T-helper 2 cell treated with Interferon-gamma antibody and Interleukin-4, amounts not matched to agents 100 ng/mL and 5 ng/mL, for 36 hours (primary cell): ENCODE measurements around the gene FNDC3B. TPM values are rescaled to one million over a fixed set of nuclear protein-coding genes. Genes with fewer than 3 reads are reported as not detected.

Source experiments
- intact Hi-C: fragments of 100-400 bp; cut with micrococcal nuclease; formaldehyde crosslinking; loops from one replicate; pipeline ENCODE4 v1.15.1; 2023
- total RNA-seq: library from RNA; stranded (reverse); gene quantifications from 2 replicates; pipeline ENCODE4 v1.2.3, GENCODE V29; 2022

FNDC3B gene
- total RNA-seq, 1 donor from 2014 or later: 16.6 TPM

DNA sequence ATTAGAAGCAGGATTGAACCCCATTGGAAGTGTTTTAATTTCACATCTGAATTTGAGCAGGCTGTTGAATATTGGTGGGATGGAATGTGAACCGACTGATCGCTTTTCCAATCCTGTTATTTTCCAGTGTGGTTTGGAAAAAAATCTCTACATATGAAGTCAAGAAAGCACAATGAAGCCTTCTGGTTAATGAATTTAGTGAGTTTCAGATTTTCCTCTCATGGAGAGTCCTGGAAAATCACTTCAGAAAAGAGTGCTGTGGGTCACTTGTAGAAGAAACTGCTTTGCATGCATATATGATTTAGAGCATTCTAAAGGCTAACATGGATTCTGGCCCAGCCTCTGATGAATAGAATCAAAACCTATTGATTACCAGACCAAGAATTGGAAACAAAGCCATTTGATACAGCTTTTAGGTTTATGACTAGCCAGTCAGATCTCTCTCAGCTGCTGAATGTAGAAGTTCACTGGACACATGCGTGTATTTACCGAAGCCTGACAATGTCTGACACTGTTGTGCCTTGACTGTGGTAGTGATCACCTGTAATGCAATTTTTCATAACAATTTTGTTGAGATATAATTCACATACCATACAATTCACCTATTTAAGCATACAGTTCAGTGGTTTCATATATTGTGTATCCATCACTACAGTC, 121.9 kb downstream of the FNDC3B start:
- intact Hi-C loops: no loop called here

DNA sequence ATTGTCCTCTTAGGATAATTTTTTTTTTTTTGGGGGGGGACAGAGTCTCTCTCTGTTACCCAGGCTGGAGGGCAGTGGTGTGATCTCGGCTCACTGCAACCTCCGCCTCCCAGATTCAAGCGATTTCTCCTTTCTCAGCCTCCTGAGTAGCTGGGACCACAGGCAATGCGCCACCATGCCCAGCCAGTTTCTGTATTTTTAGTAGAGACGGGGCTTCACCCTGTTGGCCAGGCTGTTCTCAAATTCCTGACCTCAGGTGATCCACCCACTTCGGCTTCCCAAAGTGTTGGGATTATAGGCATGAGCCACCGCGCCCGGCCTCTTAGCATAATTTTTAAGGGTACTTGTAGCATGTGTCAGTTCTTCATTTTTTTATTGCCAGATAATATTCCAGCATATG, 122.6 kb downstream of the FNDC3B start:
- intact Hi-C loops: no loop called here

- intact Hi-C loops: no loop called here
These were observed 123.9 kb downstream of the FNDC3B start for GRCh38 chr3:172163320-172163719.

DNA sequence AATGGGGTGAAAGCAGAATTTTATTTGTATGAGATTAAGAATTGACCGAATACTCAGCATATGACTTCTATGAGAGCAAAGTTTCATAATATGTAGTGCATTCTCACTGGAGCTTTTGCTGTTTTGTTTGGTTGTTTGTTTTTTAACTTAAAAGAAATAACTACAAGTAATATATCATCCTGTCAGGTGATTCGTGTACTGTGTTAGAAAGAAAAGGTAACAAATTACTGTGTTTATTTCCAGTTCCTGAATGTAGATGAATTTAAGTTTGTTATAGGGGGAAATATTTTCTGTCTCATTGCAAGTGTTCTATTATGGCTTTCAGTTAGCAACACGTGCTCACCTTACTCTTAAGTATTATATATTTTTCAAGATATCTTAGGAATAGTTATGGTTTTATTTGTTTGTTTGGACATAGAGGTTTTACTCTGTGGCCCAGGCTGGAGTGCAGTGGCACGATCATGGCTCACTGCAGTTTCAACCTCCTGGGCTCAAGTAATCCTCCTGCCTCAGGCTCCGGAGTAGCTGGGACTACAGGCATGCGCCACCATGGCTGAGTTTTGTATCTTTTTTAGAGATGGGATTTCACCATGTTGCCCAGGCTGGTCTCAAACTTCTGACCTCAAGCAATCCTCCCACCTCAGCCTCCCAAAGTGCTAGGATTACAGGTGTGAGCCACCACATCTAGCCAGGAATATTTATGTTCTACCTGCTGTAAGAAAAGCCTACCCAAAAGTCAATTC, 125.4 kb downstream of the FNDC3B start:
- intact Hi-C loops: no loop called here

- intact Hi-C loops: no loop called here
These were observed 126.9 kb downstream of the FNDC3B start for GRCh38 chr3:172166261-172166660.

- intact Hi-C loops: no loop called here
These were observed 127.5 kb downstream of the FNDC3B start for GRCh38 chr3:172166890-172167289.

- intact Hi-C loops: no loop called here
These were observed 128.7 kb downstream of the FNDC3B start for GRCh38 chr3:172167892-172168648.

DNA sequence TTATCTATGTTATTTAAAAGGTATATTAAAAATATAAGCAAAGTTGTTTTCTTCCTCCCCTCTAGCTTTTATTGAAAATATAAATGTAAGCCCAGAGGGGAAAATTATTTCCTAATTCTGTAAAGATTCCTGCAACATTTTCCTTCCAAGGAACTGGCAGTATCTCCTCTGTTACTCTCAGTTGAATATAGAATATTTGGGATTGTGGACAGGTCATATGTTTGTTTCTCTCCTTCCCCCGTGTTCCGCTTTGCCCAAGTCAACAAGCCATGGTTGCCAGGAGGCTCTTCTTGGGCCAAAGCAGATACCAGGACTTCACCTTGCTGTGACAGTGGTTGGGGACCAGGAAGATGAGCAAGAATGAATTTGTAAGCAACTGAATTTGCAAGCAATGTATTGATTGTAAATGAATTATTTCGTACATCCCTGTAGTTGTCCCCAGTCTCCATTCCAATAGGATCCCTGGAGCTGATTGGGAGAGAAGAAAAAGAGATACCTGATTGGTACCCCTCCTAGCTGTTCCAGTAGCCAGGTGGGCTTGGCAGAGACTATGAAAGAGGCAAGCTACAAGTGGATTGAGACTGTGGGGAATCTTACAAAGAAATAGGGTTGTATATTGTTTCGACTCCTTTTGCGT, 130.8 kb downstream of the FNDC3B start:
- intact Hi-C loops: no loop called here

DNA sequence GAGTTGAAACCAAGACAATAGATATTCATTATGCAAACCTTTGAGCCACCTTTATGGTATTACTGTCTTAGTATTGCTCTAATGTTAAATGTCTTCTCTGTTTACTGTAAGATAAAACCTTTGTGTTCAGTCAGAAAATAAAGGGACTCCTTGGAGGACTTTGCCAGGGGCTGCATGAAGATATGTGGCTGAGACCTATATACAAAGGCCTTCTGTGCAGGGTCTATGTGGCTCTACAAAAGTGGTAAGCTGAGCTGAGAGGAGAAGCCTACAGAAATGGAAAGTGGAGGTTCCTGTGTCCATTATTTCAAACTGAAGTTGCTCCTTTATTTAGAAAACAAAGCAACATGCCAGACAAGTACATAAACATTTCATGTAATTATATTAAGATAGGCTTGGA, 131.5 kb downstream of the FNDC3B start:
- intact Hi-C loops: no loop called here

DNA sequence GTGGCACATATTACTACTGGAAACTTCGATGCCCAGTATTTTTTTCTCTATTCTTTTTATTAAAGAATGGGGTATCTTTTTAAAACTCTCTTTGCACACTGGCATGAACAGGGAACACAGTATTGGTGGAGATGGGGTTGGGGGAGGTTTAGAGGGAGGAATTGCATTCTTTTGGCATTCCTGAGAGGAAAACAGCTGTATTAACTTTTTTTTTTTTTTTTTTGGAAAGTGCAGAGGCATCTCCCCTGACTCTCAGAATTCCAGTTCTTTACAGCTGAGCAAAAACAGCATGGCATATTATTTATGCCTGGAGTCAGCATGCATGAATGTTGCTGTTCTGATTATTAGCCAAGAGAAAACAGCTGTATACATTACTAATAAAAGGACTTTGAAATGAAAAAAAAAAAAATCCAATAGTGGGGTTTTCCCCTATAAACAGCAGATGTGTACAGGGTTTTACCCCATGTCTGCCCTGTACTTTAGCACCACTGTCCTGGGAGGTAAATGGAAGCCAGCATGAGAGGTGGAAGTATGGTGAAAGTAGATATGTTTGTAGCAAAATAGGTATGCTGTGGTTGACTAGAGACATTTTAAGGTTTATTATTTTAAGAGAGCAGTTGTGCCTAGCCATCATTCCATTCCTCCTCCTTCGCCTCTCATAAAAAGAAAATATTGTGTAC, 132.2 kb downstream of the FNDC3B start:
- intact Hi-C loops: no loop called here

DNA sequence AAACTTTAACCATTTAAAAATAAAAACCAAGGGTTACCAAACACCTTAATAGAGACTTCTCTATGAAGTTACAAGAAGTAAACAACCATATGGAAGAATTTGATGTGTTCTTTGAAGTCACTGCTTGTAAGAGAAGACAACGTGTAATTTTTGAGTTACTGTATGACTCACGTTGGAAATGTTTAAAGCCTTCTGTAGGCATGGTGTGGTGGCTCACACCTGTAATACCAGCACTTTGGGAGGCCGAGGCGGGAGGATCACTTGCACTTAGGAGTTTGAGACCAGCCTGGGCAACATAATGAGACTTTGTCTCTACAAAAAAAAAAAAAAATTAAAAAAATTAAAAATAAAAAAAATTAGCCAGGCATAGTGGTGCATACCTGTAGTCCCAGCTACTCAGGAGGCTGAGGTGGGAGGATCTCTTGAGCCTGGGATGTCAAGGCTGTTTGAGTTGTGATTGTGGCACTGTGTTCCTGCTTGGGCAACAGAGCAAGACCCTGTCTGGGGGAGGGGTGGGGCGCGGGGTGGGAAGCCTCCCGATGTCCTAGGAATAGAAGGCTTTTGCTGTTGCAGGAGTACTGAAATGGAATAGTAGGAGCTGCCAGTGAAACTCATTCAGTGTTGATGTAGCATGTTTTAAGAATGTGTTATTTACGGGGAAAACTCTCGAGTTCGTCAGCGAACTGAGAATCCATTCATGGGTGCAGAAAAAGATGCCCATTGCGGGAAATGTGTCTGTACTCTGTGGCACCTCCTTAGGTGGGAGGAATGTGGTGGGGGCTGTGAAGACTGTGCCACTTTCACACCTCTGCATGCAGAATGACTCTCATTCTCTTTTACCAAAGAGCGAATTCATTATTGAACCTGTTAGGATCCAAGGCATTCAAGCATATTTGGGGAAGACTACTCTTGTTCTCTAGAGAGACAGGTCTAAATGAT, 134.2 kb downstream of the FNDC3B start:
- intact Hi-C loops: no loop called here

DNA sequence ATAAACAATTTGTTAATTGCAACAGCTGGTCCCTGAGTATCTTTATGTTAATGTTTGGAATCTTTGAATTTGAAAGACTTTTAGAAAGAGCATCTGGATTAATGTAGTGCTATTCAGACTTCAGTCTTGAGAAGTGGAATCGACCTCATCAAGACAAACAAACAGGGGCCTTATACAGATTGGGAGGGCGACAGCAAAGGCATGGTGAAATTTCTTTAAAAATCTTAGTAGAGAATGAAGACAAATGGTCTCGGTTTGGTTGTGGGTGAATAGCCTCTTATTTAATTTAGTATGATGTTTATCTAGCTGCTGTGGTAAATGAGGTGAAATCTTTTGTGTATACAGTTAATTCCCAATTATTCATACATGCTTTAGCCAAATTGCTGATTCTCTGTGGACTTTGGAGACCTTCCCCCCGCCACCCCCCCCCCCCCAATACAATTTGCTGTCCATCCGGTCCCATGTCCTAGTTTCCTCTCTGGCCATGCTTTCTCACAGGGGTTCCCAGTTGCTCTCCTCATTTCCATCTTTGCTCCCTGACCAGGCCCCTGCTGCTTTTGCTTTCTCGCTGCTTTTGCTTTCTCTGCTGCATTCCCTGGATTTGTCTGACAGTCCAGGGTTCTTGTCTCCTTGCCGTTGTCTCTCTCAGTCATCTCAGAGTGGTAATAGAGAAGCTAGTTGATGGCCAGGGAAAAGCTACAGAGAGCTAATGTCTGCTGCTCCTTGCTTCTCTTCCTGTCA, 135.3 kb downstream of the FNDC3B start:
- intact Hi-C loops: no loop called here

DNA sequence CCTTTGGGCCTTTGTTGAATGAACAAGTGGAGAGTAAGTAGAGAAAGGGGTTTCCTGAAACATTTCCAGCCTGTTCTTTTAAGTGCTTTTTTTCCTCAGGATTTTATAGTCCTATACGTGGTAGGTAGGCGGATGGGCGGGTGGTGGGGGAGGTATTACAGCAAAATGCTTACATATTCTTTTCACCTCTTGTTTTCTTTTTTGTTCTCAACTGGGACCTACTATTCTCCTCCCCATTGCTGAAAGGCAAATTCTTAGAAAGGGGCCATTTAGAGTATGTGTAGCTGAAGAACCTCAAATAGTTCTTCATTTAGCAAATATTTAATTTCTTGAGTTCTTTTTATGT, 135.8 kb downstream of the FNDC3B start:
- intact Hi-C loops: no loop called here

- intact Hi-C loops: no loop called here
These were observed 136.8 kb downstream of the FNDC3B start for GRCh38 chr3:172176061-172176770.

DNA sequence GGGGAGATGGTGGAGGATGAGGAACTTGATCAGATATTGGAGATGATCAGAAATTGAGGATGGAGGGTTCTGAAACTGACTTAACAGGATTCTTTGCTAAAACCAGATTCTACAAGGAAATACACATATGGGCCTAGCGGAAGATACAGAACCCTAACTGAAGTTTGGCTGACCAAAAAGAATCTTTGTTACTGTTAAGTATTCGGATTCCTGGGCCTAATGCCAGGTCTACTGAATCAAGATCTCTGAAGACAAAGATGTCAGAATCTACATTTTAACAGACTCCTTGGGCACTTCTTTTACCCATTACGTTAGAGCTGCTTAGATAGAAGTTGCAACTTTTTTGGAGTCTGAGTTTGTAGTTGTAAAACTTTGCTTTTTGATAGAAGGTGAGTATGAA, 137.7 kb downstream of the FNDC3B start:
- intact Hi-C loops: no loop called here

- intact Hi-C loops: no loop called here
These were observed 138.5 kb downstream of the FNDC3B start for GRCh38 chr3:172177803-172178316.

- intact Hi-C loops: no loop called here
These were observed 140.5 kb downstream of the FNDC3B start for GRCh38 chr3:172179680-172180399.

DNA sequence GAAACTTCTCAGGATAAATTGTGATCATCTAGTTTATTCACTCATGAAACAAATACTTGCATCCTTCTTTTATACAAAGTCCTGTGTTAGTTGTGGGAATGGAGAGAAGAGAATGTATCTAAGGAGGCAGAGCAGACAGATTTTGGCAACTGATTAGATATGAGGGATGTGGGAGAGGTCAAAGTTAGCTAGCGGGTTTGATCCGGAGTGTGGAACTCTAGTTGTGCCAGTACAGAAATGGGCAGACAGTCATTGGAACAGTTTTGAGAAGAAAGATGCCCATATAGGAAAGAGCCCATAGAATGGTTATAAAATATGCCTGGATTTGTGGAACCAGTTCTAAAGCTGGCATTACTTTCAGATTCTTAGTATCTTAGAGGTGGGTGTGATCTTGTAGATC, 141.1 kb downstream of the FNDC3B start:
- intact Hi-C loops: no loop called here
